GM18951 (cell line): ENCODE results near the gene MMP23B.

Source experiments
- POLR2A ChIP-seq: IDR thresholded peaks from 4 replicates; pipeline ENCODE4 v1.6.1; 2011; ENCODE audit warnings: mild to moderate bottlenecking; ENCODE audit not compliant: insufficient read length, insufficient read depth; ENCODE audit errors: extremely low read depth
- in situ Hi-C: fragments of 300-500 bp; cut with MboI; formaldehyde crosslinking; loops from one replicate; pipeline ENCODE4 v1.12.0; 2022; ENCODE audit warnings: low sequenced_read_pairs, mixed read lengths, inconsistent platforms; ENCODE audit not compliant: unreplicated experiment

MMP23B gene

DNA sequence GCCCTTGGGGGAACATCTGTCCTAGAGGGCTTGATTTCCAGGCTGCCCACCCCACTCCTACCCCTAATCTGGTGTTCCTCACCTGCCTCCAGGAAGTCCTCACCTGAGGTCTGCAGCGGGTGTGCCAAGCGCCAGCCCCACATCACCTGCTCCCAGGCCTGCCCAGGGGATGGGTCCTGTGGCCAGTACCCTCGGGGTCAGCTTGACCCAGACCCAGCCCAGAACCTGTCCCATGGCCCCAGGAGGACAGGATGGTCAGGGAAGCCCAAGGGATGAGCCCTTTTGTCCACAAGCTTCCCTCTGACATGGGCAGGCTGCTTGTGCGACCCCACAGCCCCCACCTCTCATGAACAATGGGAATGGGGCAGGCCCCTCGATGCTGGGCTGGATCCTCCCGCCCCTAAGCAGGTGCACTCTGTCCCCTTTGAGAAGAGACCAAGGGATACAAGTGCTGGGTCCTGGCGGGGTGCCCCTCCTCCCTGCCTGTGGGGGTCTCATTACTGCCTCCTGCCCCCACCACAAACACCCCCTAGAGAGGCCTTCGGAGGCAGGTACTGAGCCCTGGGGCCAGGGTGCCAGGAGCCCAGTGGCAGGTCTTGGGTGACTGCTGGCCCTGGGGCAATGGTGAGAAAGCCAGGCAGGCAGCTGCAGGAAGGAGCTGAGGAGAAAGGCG lies 13.4 kb upstream of the MMP23B start:
- in situ Hi-C loops = no loop called here
- TF ChIP-seq POLR2A = no peak

DNA sequence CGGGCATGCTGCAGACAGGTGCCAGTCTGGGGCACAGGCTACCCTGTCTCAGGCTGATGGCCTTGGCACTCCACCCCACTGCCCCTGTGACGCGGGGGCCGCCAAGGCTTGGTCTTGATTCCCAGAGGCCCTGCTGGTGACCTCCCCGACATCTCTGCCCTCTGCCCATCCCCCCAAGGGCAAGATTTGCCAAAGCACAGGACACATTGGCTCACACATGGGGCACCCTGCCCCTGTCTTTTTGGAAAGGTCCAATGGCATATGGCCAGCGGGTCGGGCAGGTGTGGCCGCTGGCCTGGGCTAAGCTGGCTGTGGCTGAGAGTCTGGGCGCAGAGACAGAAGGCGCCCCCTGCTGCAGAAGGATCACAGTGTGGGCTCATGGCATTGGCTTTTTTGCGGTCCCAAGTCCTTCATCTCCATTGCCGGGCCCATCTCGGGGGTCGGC lies 12.0 kb upstream of the MMP23B start:
- in situ Hi-C loops = no loop called here
- no peak for TF ChIP-seq POLR2A

DNA sequence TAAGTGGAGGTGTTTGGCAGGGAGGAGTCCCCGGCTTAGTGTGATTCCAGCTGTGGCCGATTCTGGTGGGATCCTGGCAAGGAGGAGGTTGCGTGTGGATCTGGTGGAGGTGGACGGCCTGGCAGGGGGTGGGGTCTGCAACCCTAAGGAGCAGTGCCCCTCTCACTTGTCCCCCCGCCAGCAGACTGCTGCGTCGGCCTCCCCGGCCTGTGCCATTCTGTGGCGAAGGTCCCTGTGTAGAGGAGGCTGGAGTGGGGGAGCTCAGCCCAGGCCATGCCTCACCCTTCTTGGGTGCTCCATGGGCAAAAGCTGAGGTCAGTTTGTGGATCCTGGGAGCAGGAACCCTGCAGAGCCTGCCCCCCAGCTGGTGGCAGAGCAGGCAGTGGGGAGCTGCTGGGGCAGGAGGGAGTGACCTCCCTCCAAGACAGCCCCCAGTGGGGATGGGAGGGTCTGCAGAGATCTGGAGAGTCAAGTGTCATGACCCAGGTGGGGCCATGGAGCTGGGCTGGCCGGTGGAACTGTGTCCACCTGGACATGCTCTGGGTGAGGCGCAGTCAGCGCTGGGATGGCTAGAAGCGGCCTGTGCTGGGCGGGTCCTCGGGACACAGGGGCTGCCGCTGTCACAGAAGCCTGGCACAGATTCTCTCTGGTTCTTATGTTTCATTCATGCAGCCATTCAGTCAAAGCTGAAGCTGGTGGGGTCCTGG lies 11.4 kb upstream of the MMP23B start:
- TF ChIP-seq POLR2A = no peak
- in situ Hi-C loops = no loop called here

DNA sequence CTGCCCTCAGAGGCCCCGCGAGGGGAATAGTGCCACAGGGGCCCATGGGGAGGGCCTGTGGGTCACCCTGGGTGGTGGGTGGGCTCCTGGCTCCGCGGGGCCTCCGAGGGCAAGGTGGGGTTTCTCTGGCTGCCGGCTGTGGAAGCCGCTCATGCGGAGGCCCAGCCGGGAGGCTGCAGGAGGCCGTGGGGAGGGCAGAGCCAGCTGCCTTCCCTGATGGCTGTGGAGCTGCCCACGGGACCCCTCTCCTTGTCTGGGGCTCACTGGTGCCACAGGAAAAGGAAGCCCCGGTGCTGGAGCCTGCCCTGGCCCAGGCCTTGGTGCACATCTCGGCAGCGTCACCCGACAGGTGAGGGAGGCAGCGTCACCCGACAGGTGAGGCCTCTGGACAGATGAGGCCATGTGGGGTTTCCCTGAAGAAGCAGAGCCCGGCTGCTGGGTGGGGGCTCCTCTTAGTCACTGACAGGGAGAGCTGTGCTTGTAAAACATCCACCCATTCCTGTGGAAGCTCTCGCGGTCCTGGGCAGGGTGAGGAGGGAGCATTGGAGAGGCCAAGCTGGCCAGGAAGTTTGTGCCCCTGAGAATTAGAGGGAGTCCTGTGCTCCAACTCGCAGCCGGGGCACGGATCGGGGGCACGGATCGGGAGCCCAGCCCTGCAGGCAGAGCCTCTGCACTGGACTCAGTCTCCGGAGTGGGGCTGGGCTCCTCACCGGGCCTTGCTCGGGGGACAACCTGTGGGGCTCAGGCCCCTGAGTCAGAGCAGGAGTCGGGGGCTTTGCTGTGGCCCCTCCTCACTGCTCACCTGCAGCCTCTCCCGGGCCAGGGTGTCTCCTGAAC lies 10.6 kb upstream of the MMP23B start:
- in situ Hi-C loops = no loop called here
- no peak for TF ChIP-seq POLR2A

DNA sequence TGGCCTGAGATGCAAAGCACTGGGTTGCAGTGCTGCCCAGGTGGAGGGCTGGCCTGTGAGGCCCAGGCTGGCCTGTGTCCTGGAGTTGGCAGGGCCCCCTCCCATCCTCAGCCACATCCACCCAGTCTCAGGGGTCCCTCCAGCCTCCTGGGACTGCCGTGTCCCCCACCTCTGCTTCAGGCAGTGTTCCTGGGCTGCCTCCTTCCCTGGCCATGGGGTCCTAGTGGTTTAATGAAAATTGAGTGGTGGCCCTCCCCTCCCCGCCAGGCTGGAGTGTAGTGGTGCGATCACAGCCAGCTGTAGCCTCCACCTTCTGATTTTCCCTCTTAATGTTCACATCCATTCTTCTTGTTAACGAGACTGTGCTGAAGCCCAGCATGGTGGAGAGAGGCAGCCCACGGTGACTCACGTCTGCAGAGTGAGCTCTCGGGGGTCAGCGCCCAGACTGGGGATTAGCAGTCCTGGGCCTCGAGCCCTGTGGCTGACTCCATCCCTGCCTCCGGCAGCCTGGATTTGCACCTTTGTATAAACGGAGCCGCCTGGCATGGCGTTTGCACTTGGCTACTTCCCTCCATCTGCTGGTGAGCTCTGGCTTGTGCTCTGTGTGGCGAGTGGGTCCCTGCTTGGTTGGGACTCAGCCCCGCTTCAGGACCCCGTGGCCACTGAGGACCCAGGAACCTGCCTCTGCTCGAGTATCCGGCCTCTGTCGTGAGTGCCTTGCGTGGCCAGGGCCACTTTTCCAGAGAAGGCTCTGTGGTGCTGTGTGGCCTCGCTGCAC lies 9.8 kb upstream of the MMP23B start:
- no peak for TF ChIP-seq POLR2A
- in situ Hi-C loops = no loop called here

DNA sequence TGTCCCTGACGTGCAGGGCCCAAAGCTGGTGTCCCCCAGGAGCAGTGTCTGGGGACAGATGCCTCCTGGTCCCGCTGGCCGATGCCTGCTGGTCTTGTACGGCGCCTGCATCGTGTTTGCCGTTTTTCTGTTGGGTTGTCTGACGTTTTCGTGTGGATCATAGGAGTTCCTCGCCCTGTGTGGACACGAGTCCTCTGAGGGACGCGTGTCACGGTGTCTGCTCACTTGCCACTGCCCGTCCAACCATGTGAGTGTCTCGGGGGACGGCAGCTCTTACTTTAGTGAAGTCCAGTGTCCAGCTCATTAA lies 9.2 kb upstream of the MMP23B start:
- in situ Hi-C loops = no loop called here
- TF ChIP-seq POLR2A = no peak

DNA sequence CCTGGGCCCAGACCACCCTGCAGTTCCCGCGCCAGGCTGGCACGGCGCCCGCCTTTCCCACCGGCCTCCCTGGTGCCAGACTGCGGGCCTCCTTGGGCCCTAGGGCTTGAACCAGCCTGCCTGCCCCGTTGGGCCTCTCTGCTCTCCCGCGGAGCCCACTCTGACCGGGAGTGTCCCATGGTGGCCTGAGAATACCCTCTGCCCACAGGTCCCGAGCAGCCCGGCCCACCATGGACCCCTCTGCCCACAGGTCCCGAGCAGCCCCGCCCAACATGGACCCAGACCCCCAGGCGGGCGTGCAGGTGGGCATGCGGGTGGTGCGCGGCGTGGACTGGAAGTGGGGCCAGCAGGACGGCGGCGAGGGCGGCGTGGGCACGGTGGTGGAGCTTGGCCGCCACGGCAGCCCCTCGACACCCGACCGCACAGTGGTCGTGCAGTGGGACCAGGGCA lies 8.8 kb upstream of the MMP23B start:
- no peak for TF ChIP-seq POLR2A
- in situ Hi-C loops = no loop called here

DNA sequence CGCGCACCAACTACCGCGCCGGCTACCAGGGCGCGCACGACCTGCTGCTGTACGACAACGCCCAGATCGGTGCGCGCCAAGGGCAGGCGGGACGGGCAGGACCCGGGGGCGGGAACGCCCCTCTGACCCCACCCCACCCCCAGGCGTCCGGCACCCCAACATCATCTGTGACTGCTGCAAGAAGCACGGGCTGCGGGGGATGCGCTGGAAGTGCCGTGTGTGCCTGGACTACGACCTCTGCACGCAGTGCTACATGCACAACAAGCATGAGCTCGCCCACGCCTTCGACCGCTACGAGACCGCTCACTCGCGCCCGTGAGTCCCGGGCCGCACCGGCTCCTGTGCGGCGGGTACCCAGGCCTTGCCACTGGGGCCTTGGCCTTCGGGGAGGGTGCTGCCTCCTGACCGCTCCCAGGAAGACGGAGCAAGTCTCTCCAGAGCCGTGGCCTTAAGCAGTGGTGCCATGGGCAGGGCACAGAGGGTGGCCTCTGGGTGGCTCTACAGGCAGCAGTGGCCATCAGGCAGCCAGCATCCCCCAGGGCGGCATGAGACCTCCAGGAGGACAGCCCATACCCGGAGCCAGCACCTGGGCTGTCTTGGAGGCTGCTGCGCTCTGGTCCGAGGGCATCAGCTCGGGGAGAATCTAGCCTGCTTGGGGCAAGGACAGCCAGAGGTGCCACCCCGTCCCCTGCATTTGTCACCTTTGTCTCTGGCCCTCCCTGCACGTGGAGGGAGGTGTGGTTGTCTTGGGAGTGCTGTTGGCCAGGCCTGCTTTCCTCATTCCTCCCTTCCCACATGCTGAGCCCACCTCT lies 8.1 kb upstream of the MMP23B start:
- no peak for TF ChIP-seq POLR2A
- in situ Hi-C loops = no loop called here

DNA sequence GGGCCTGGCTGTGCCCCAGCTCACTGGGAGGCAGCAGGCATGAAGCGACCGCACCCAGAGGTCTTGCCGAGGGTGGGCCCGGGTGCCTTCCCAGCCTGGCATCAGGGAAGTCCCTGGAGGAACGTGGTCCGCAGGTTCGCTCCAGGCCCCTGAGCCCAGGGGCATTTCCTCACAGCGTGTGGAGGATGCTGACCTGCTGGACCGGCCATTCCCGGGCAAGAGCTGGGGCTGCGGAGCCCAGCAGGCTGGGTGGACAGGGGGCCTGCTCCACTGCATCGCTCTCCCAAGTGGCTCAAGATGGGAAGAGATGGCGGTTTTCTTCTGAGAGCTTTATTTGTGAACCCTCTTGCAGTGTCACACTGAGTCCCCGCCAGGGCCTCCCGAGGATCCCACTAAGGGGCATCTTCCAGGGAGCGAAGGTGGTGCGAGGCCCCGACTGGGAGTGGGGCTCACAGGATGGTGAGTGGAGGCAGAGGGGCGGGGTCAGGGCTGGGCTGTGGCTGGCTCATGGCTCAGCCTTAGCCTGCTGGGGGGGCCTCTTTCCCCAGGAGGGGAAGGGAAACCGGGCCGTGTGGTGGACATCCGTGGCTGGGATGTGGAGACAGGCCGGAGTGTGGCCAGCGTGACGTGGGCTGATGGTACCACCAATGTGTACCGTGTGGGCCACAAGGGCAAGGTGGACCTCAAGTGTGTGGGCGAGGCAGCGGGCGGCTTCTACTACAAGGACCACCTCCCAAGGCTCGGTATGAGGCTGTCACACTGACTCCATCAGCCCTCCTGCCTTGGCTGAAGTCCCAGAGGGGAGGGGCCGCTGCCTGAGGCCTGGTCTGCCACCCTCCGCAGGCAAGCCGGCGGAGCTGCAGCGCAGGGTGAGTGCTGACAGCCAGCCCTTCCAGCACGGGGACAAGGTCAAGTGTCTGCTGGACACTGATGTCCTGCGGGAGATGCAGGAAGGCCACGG lies 7.2 kb upstream of the MMP23B start:
- in situ Hi-C loops = no loop called here
- no peak for TF ChIP-seq POLR2A

DNA sequence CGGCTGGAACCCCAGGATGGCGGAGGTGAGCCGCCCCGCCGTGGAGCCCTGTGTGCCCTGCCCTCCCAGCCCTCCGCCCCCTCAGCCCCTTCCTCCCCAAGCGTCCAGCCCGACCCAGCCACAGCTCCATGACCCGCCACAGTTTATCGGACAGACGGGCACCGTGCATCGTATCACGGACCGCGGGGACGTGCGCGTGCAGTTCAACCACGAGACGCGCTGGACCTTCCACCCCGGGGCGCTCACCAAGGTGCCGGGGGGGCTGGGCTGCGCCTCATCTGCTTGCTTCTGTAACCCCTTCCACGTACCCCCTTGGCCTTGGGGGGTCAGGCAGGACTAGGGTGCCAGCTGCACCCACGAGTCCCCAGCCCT lies 6.6 kb upstream of the MMP23B start:
- in situ Hi-C loops = no loop called here

DNA sequence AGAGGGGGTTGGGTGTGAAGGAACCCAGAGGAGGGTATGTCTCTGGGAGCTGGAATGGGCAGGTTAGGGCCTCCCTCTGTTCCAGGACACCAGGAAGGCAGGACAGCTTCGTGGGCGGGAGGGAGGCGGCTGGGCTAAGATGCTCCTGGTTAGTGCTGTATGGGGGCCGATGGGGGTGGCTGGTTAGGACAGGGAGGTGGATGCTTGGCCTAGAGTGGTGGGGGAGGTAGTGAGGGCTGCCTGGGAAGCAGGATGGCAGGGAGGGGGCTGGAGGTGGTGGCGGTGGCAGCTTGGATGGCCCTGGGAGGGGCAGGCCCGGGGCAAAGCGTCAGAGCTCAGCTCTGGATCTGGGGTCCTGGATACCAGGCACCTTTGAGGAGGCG lies 6.2 kb upstream of the MMP23B start:
- in situ Hi-C loops = no loop called here
- TF ChIP-seq POLR2A = no peak

More for the DNA sequence above, 6.6 kb upstream of the MMP23B start:
- TF ChIP-seq POLR2A = no peak
